ENCODE results near the gene CADM4. TPM values are rescaled to one million over a fixed set of nuclear protein-coding genes. Genes with fewer than 3 reads are reported as not detected.
"Not testable (repeated sequence)": the region's sequence is repeated elsewhere in the genome, so short reads cannot be mapped to it uniquely, and the experiment has no call there.

CADM4 gene
- total and polyA plus RNA-seq, 10 donors: 0.89 to 4.7 (median 2.0) TPM

DNA sequence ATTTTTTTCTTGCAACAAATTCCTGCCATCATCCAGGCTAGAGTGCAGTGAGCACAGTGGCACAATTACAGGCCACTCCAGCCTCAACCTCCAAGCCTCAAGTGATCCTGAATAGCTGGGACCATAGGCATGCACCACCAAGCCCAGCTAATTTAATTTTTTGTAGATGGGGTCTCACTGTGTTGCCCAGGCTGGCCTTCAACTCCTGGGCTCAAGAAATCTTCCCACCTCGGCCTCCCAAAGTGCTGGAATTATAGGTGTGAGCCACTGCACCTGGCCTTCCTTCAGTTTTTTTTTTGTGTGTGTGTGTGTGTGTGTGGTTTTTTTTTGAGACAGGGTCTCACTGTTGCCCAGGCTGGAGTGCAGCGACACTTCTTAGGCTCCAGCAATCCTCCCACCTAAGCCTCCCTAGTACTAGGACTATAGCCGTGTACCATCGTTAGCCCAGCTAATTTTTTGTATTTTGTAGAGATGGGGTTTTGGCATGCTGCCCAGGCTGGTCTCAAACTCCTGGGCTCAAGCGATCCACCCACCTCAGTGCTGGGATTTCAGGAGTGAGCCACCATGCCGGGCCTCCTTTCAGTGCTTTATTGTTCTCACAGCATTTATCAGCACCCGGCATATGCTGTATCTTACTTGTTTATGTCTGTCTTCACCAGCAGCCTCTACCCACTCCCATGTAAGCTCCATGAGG, 33.6 kb downstream of the CADM4 start:
- Histone ChIP-seq H3K9me3 (no peaks in the 10 kb centered on the region), H3K27ac (no peak overlapping the region), H3K27me3 (replicated peaks in 1 of 7) (no peaks in the 10 kb centered on the region), H3K36me3 (peaks cover 0 to 59% (median 4%) of the 10 kb centered on the region in 6 donors), H3K4me3 (no peak overlapping the region), H3K4me1 (peaks cover 0 to 17% (median 0%) of the 10 kb centered on the region in 6 donors)
- intact Hi-C loops (cut with DNase I; ENCODE audit: low total_unique reads): no loop called here
- WGBS, 5 donors: 75 to 91% (median 85%) methylated on average over 7 of the region's 7 CpGs
- DNase-seq: no peak
- TF ChIP-seq, protein P1, sequence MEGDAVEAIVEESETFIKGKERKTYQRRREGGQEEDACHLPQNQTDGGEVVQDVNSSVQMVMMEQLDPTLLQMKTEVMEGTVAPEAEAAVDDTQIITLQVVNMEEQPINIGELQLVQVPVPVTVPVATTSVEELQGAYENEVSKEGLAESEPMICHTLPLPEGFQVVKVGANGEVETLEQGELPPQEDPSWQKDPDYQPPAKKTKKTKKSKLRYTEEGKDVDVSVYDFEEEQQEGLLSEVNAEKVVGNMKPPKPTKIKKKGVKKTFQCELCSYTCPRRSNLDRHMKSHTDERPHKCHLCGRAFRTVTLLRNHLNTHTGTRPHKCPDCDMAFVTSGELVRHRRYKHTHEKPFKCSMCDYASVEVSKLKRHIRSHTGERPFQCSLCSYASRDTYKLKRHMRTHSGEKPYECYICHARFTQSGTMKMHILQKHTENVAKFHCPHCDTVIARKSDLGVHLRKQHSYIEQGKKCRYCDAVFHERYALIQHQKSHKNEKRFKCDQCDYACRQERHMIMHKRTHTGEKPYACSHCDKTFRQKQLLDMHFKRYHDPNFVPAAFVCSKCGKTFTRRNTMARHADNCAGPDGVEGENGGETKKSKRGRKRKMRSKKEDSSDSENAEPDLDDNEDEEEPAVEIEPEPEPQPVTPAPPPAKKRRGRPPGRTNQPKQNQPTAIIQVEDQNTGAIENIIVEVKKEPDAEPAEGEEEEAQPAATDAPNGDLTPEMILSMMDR (IDR thresholded peaks at IDR 0.05 in 8 of 11, conservative IDR thresholded peaks at IDR 0.05 in 3 of 11): no peak
- no peak for TF ChIP-seq POLR2A (IDR thresholded peaks at IDR 0.05)
- no peak for TF ChIP-seq POLR2AphosphoS5 (IDR thresholded peaks at IDR 0.05)

DNA sequence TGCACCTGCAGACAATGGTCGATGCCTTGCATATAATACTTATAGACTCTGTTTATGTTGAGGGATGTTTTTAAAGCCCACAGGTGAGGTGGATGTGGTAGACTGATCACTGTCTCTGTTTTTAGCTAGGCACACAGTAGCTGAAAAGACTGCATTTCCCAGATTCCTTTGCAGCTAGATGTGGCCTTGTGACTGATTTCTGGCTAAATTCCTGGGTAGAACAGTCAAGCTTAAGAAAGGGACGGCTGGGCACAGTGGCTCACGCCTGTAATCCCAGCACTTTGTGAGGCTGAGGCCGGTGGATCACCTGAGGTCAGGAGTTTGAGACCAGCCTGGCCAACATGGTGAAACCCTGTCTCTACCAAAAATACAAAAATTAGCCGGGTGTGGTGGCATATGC, 39.3 kb downstream of the CADM4 start:
- DNase-seq; intact Hi-C loops (cut with DNase I; ENCODE audit: low total_unique reads); H3K27ac ChIP-seq: not testable (repeated sequence)

DNA sequence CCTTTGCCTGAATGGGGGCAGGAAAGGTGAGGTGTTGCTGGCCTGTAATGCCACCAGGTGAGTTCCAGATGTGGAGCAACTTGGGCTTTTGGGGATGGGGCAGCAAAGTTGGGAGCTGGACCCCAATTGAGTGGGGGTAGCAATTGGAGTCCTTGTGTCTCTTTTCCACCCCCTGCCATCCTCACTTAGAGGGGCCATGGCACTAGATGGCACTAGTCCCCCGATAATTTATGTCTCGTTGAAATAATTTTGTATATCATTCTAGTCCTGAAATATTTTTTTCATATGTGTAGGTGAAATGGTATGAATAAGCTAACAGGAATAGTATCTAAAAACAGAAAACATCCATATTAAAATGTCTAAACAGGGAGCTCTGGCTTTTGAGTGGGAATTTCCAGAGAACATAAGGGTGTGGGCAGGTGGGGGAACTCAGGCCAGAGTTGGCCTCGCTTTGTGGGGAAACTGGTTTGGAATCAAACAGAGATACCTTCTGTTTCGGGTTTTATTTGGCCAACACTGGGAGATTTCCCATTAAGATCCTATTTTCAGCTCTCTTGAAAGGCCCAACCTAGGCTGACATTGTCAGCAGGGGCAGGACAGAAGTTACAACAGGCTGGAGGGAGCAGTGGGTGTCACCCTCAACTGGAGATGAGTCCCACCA, 39.9 kb downstream of the CADM4 start:
- H3K4me1 ChIP-seq: peaks cover 16 to 39% (median 29%) of the 10 kb centered on the region in 6 donors
- H3K27me3 ChIP-seq (replicated peaks in 1 of 7): no peaks in the 10 kb centered on the region
- no peak overlapping the region for H3K4me3 ChIP-seq
- no peak overlapping the region for H3K27ac ChIP-seq
- no peaks in the 10 kb centered on the region for H3K9me3 ChIP-seq
- TF ChIP-seq, protein P1 (IDR thresholded peaks at IDR 0.05 in 8 of 11, conservative IDR thresholded peaks at IDR 0.05 in 3 of 11): no peak
- TF ChIP-seq POLR2A (IDR thresholded peaks at IDR 0.05) (no peak), POLR2AphosphoS5 (IDR thresholded peaks at IDR 0.05) (no peak)
- DNase-seq: no peak
- intact Hi-C loops (cut with DNase I; ENCODE audit: low total_unique reads): no loop called here
- WGBS, 5 donors: 86 to 95% (median 90%) methylated on average over 4 of the region's 4 CpGs
- H3K36me3 ChIP-seq: peaks cover 0 to 53% (median 21%) of the 10 kb centered on the region in 6 donors

More for the DNA sequence above, 39.3 kb downstream of the CADM4 start:
- WGBS, 5 donors: 80 to 96% (median 89%) methylated on average over 5 of the region's 5 CpGs
- not testable (repeated sequence) for H3K4me3 ChIP-seq; H3K9me3 ChIP-seq; H3K27me3 ChIP-seq (replicated peaks in 1 of 7)
- Histone ChIP-seq H3K36me3 (peaks cover 0 to 53% (median 21%) of the 10 kb centered on the region in 6 donors), H3K4me1 (peaks cover 12 to 34% (median 25%) of the 10 kb centered on the region in 6 donors)

DNA sequence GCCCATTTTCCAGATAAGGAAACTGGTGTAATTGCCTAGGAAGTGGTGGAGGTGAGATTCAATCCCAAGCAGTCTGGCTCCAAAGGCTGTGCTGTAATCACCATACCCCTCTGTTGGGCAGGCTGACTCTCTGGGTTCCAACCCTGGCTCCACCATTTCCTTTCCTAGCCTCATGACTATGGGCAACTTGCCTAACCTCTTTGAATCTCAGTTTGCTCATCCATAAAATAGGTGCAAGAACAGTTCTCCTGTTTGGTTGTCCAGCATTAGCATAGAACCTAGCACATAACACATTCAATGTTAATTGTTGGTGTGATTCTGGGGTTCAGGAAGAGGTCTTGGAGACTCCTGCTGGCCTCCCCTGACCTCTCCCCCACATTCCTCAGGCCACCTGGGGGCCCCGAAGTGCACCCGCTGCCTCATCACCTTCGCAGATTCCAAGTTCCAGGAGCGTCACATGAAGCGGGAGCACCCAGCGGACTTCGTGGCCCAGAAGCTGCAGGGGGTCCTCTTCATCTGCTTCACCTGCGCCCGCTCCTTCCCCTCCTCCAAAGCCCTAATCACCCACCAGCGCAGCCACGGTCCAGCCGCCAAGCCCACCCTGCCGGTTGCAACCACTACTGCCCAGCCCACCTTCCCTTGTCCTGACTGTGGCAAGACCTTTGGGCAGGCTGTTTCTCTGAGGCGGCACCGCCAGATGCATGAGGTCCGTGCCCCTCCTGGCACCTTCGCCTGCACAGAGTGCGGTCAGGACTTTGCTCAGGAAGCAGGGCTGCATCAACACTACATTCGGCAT, 41.0 kb downstream of the CADM4 start:
- peaks cover 0 to 59% (median 21%) of the 10 kb centered on the region in 6 donors for H3K36me3 ChIP-seq
- 95 to 97% (median 95%) methylated on average over 19 of the region's 19 CpGs for WGBS, 5 donors
- no peaks in the 10 kb centered on the region for H3K9me3 ChIP-seq
- no peak overlapping the region for H3K4me3 ChIP-seq
- no peak for TF ChIP-seq POLR2AphosphoS5 (IDR thresholded peaks at IDR 0.05)
- TF ChIP-seq, protein P1 (IDR thresholded peaks at IDR 0.05 in 8 of 11, conservative IDR thresholded peaks at IDR 0.05 in 3 of 11): no peak
- no peak for TF ChIP-seq POLR2A (IDR thresholded peaks at IDR 0.05)
- peaks cover 24 to 51% (median 41%) of the 10 kb centered on the region in 6 donors for H3K4me1 ChIP-seq
- no peaks in the 10 kb centered on the region for H3K27me3 ChIP-seq (replicated peaks in 1 of 7)
- intact Hi-C loops (cut with DNase I; ENCODE audit: low total_unique reads): no loop called here
- H3K27ac ChIP-seq: peak overlapping the region in 2 of 8 donors; percentile 98
- DNase-seq: no peak
